SIG-M5 treated with dmso at 0.1 percent for 504 hours (cell line): ENCODE data around the gene NOS1AP.
"Not testable (repeated sequence)": the region's sequence is repeated elsewhere in the genome, so short reads cannot be mapped to it uniquely, and the experiment has no call there.

ENCODE experiments used
- DNase-seq: peaks from one replicate; lab custom pipeline; 2025; ENCODE audit not compliant: unreplicated experiment; lab: John Stamatoyannopoulos, UW

The NOS1AP gene

GRCh38 chr1:162165528-162165927, 96.0 kb downstream of the NOS1AP start:
- DNase-seq = no peak

- no peak for DNase-seq
These were observed 97.6 kb downstream of the NOS1AP start for GRCh38 chr1:162166917-162167615.

GRCh38 chr1:162168261-162168660, 98.8 kb downstream of the NOS1AP start:
- DNase-seq = peak; percentile 36

GRCh38 chr1:162169031-162169790, 99.7 kb downstream of the NOS1AP start:
- DNase-seq = no peak

GRCh38 chr1:162171111-162171510, 101.6 kb downstream of the NOS1AP start:
- no peak for DNase-seq

DNA sequence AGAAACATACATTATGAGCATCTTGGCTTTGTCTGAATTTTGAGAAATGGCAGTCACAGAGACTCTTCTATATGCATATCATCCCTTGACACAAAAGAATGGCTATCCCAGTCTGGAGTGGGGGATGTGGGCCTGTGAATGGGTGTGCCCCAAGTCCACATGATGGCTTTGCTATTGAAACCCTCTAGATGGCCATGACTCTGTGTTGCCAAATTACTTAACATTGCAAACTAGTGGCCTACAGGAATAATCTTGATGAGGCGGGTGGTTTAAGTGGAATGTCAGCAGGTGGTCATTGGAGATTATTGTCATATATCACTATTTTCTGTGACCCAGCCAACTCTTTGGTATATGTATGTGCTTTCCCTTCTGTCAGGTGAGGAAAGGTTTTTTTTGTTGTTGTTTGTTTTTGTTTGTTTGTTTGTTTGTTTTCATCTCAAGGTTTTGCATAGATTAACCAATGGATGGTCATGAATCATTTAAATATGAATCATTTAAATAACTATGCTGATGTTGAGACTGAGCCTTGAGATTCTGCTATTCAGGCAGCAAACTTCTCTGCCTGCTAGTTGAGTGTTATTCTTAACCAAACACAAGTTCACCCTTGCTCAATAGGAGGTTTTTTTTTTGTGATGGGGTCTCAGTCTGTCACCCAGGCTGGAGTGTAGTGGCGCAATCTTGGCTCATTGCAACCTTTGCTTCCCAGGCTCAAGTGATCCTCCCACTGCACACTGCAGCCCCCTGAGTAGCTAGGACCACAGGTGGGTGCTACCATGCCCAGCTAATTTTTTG, 103.0 kb downstream of the NOS1AP start:
- DNase-seq = no peak

DNA sequence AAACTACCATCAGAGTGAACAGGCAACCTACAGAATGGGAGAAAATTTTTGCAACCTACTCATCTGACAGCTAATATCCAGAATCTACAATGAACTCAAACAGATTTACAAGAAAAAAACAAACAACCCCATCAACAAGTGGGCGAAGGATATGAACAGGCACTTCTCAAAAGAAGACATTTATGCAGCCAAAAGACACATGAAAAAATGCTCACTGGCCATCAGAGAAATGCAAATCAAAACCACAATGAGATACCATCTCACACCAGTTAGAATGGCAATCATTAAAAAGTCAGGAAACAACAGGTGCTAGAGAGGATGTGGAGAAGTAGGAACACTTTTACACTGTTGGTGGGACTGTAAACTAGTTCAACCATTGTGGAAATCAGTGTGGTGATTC, 104.1 kb downstream of the NOS1AP start:
- not testable (repeated sequence) for DNase-seq

- not testable (repeated sequence) for DNase-seq
These were observed 104.5 kb downstream of the NOS1AP start for GRCh38 chr1:162174027-162174426.

- DNase-seq = no peak
These were observed 106.0 kb downstream of the NOS1AP start for GRCh38 chr1:162175379-162176081.

GRCh38 chr1:162177126-162177525, 107.6 kb downstream of the NOS1AP start:
- no peak for DNase-seq

DNA sequence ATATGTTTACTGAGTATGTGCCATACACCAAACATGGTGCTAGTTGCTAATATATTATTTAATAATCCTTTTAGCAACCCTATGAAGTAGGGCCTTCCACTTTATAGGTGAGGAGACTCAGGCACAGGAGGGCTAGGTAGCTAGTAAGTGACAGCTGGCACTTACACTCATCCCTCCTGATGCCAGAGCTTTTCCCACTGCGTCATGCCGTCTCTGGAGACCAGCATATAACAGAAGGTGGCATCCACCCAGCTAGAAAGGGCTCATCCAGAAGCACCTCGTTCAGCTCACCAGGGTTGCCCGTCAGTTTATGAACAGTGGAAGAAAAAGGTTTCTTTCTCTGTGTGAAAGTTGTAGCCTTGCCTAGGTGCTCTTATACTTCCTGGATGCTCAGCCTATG, 108.9 kb downstream of the NOS1AP start:
- DNase-seq = no peak

GRCh38 chr1:162179121-162179520, 109.6 kb downstream of the NOS1AP start:
- no peak for DNase-seq

DNA sequence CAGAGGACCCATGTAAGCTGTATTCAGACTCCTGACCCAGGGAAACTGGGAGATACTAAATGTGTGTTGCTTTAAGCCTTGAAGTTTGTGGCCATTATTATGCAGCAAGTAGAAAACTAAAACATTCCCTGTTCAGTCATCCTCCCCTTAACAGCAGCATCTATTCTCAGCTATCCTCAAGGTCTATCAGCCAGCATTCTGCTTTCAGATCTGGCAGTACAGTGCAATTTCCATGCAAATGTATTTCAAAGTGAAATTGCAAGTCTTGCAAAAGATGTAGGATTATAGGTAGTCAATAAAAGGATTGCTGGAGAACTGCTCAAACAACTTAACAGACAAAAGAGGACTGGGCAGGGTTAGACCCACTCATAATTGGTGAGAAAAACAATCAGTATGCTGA, 111.3 kb downstream of the NOS1AP start:
- DNase-seq = no peak

DNA sequence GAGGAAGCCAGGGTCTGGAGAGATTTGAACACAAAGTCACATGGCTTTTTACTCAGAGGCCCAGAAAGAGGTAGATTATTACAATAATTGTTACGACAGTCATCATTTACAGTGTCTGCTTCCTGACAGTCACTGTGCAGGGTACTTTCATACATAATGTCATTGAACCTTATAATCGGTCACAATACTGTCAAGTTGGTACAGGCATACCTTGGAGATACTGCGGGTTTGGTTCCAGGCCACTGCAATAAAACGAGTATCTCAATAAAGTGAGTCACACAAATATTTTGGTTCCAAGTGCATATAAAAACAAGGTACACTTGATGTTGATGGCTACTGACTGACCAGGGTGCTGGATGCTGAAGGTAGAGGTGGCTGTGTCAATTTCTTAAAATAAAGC, 112.6 kb downstream of the NOS1AP start:
- DNase-seq = no peak

GRCh38 chr1:162185314-162186025, 116.0 kb downstream of the NOS1AP start:
- no peak for DNase-seq

- no peak for DNase-seq
These were observed 116.5 kb downstream of the NOS1AP start for GRCh38 chr1:162186026-162186374.

GRCh38 chr1:162186406-162186805, 116.9 kb downstream of the NOS1AP start:
- DNase-seq = no peak

DNA sequence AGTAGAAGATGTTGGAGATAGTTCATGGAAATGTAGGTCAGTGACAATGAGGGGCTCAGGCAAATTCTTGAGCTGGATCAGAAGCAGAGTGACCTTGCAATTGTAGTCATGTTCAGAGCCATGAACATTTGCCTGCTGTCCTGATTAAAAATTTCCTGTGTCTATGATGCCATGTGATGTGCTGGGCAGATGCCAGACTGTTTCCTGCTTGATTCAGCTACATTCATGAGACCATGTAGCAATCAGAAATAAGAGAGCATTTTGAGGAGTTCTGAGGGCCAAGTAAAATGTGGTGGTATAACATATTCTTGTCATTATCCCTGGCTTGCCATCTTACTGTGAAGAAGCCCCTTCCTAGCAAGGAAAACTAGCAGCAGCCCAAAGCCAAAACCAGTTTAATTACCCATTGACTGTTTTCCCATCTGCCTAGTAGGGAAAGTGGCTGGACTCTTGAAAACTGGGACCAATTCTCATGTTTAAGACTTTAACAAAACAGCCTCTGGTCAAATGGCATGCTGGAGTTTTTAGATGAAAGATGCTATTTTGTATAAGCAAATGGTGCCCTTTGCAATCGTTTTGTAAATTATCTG, 118.3 kb downstream of the NOS1AP start:
- DNase-seq = no peak

DNA sequence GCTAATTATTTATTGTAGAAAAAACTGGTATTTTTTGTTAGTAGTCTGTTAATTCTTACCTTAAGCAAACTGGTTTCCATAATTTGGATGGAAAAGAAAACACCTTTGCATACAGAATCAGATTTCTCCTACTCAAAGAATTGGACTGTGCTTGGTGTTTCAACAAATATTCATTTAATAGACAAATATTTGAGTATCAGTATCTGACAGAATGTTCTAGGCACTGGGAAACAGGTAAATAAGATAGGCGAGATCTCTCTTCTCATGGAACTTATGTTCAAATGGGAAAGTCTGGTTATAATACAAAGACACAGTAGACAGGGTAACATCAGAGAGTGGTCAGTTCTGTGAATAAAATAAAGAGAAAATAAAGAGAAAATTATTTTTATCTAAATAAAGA, 119.9 kb downstream of the NOS1AP start:
- no peak for DNase-seq
